Adrenal gland (tissue), 12 donors: ENCODE measurements around the gene CALU. TPM values are rescaled to one million over a fixed set of nuclear protein-coding genes. Genes with fewer than 3 reads are reported as not detected.

Source experiments
- DNase-seq, 7 donors: peaks; one replicate each; pipeline ENCODE4 v3.0.0-alpha.2; 2019 to 2020
- H3K27ac ChIP-seq, 5 donors: fragments of 200-600 bp; sonication (generic) in 4 of 5; 1 replicate in 3 of 5; 2 replicates in 2 of 5; pipeline versions ENCODE4 v1.5.1 to v1.8.0; 2016 to 2020; ENCODE audit warnings: mild to moderate bottlenecking in 1 of 5
- H3K27me3 ChIP-seq: fragments of 200-600 bp; 2 replicates; pipeline ENCODE4 v1.8.0; 2021
- H3K36me3 ChIP-seq, 2 donors: fragments of 200-600 bp; replicated peaks in 1 of 2; 1 replicate in 1 of 2; 2 replicates in 1 of 2; pipeline versions ENCODE4 v1.5.1 to v1.8.0; 2018 to 2022
- H3K4me1 ChIP-seq, 2 donors: fragments of 200-600 bp; replicated peaks in 1 of 2; 1 replicate in 1 of 2; 2 replicates in 1 of 2; pipeline versions ENCODE4 v1.5.1 to v1.8.0; 2018 to 2021
- H3K4me3 ChIP-seq, 4 donors: fragments of 200-600 bp; sonication (generic) in 3 of 4; one replicate each; pipeline ENCODE4 v1.5.1; 2016 to 2018
- H3K9me3 ChIP-seq, 3 donors: fragments of 200-600 bp; sonication (generic) in 1 of 3; replicated peaks in 1 of 3; 1 replicate in 2 of 3; 2 replicates in 1 of 3; pipeline versions ENCODE4 v1.5.1 to v1.8.0; 2016 to 2021
- POLR2A ChIP-seq, 2 donors: fragments of 450-650 bp; IDR thresholded peaks; one replicate each; pipeline ENCODE4 v1.6.1; 2017; ENCODE audit warnings: antibody characterized with exemption in 2 of 2, mild to moderate bottlenecking in 2 of 2, moderate library complexity in 1 of 2
- WGBS, 4 donors: extraction: QIAGEN DNeasy Blood & Tissue Kit in 2 of 4; methylation state at CpG; one replicate each; pipeline versions ENCODE4 v1.1.5 to v1.1.7; 2013 to 2017; 5-methylcytosine and 5-hydroxymethylcytosine counted together
- intact Hi-C, 2 donors: fragments of 100-400 bp; cut with DNase I; formaldehyde crosslinking; loops; one replicate each; pipeline versions ENCODE4 v1.14.1 to v1.15.0; 2022 to 2023
- polyA plus RNA-seq, 3 donors: library from polyadenylated mRNA; stranded (reverse); fragments of 200-250 nt in 2 of 3; fragments of 350-450 nt in 1 of 3; fragmentation: Illumina TruSeq in 1 of 3; extraction: RNeasy Lipid Tissue Mini Kit (QIAGEN cat#74804) in 1 of 3; gene quantifications; one replicate each; pipeline ENCODE4 v1.2.3, GENCODE V29; 2013 to 2014
- total RNA-seq, 9 donors: library from RNA; depleted of rRNA in 4 of 9; stranded (reverse); fragments of >200 nt in 4 of 9; fragments of 120-200 nt in 1 of 9; fragmentation: NEBNext Ultra II Directional in 1 of 9; extraction: Animal tissue kit (Norgen Biotek cat#: 25700) in 1 of 9; gene quantifications; one replicate each; pipeline versions ENCODE4 v1.1.0 to v1.2.4, GENCODE V29; 2013 to 2023
- TF ChIP-seq, protein P1 (sequence below), 6 experiments: fragments of 450-650 bp in 4 of 6; fragments of 200-600 bp in 2 of 6; sonication (generic) in 1 of 6; IDR thresholded peaks; 1 replicate in 5 of 6; 2 replicates in 1 of 6; pipeline versions ENCODE4 v1.5.1 to v1.8.0; 2016 to 2021; ENCODE audit warnings: antibody characterized with exemption in 6 of 6, mild to moderate bottlenecking in 2 of 6, moderate library complexity in 1 of 6
- donor health status: healthy with polysubstance abuse.
- donor health status: Bipolar disorder and iron deficiency.
- donor health status: DM: yes; HTN: yes; CAD: no.
- donor health status: DM: no; HTN: no; CAD: no.
- donor health status: DM: no; HTN: no; CAD: no.
- donor health status: DM: yes; HTN: yes; CAD: no.

The CALU gene
- total and polyA plus RNA-seq, 12 donors, result 16.0 to 199 (median 86.9) TPM

DNA sequence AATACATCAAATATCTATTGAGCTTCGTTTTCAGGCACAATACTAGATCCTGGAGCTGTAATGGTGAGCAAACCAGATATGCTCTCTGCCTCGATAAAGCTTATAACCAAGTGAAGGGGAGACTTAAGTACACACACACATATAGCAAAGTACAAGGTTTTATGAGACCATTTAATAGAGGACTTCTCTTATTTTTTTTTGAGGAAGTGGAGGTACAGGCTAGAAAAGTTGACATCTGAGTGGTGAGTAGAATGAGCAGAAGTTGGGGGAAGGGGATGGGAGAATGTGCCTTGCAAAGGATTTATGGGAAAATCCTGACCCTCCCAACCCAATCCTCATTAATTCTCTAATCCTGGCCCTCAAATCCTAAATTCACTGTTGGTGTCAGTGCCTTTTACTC is 60.3 kb downstream of the CALU start:
- 71 to 91% (median 79%) methylated on average over 2 of the region's 2 CpGs for WGBS, 4 donors
- Histone ChIP-seq H3K27ac (no peak overlapping the region), H3K4me3 (no peak overlapping the region), H3K27me3 (no peaks in the 10 kb centered on the region), H3K4me1 (no peaks in the 10 kb centered on the region), H3K36me3 (no peaks in the 10 kb centered on the region), H3K9me3 (no peaks in the 10 kb centered on the region)
- TF ChIP-seq, protein P1, sequence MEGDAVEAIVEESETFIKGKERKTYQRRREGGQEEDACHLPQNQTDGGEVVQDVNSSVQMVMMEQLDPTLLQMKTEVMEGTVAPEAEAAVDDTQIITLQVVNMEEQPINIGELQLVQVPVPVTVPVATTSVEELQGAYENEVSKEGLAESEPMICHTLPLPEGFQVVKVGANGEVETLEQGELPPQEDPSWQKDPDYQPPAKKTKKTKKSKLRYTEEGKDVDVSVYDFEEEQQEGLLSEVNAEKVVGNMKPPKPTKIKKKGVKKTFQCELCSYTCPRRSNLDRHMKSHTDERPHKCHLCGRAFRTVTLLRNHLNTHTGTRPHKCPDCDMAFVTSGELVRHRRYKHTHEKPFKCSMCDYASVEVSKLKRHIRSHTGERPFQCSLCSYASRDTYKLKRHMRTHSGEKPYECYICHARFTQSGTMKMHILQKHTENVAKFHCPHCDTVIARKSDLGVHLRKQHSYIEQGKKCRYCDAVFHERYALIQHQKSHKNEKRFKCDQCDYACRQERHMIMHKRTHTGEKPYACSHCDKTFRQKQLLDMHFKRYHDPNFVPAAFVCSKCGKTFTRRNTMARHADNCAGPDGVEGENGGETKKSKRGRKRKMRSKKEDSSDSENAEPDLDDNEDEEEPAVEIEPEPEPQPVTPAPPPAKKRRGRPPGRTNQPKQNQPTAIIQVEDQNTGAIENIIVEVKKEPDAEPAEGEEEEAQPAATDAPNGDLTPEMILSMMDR (IDR thresholded peaks at IDR 0.05), result no peak
- no peak for TF ChIP-seq POLR2A (IDR thresholded peaks at IDR 0.05)
- intact Hi-C loops, result no loop called here
- DNase-seq, result no peak

DNA sequence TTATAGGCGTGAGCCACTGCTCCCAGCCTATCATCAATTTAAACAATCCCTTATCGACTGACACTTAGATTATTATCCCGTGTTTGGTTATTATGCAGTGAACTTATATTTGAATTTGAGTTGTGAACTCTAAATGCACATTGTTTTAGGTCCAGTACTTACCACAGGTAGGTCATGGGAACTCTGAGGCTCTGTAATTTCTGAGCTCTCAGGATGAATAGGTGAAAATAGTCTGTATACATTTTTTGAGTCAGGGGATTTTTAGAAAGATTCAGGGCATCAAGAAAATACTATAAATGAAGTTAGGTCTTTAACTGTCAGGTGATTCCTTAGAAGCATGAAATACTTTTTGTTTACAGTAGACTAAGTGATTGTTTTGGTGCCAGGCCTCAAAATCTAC is 61.4 kb downstream of the CALU start:
- Histone ChIP-seq H3K4me3 (no peak overlapping the region), H3K27ac (no peak overlapping the region), H3K27me3 (no peaks in the 10 kb centered on the region), H3K4me1 (no peaks in the 10 kb centered on the region), H3K36me3 (no peaks in the 10 kb centered on the region), H3K9me3 (no peaks in the 10 kb centered on the region)
- no peak for DNase-seq
- intact Hi-C loops, result no loop called here
- WGBS, 4 donors, result 90 to 98% (median 91%) methylated on average over 3 of the region's 3 CpGs
- TF ChIP-seq, protein P1 (IDR thresholded peaks at IDR 0.05), result no peak
- no peak for TF ChIP-seq POLR2A (IDR thresholded peaks at IDR 0.05)

DNA sequence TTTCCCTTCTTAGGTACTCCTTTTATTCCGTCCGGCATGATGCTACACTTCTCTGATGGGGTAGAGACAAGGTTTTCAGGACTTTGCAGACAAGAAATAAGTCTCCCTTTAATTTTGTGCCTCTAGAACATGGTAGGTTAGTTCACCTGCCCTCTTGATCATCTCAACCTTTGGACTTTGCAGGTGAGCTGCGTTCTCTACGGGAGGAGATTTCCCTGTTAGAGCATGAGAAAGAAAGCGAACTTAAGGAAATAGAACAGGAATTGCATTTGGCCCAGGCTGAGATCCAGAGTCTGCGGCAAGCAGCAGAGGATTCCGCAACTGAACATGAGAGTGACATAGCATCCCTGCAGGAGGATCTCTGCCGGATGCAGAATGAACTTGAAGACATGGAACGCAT is 61.8 kb downstream of the CALU start:
- DNase-seq, result no peak
- intact Hi-C loops, result no loop called here
- H3K27ac ChIP-seq, result no peak overlapping the region
- no peaks in the 10 kb centered on the region for H3K9me3 ChIP-seq
- H3K36me3 ChIP-seq, result no peaks in the 10 kb centered on the region
- WGBS, 4 donors, result 93 to 97% (median 96%) methylated on average over 9 of the region's 9 CpGs
- no peak for TF ChIP-seq POLR2A (IDR thresholded peaks at IDR 0.05)
- TF ChIP-seq, protein P1 (IDR thresholded peaks at IDR 0.05), result no peak
- H3K27me3 ChIP-seq, result no peaks in the 10 kb centered on the region
- no peak overlapping the region for H3K4me3 ChIP-seq
- H3K4me1 ChIP-seq, result no peaks in the 10 kb centered on the region

DNA sequence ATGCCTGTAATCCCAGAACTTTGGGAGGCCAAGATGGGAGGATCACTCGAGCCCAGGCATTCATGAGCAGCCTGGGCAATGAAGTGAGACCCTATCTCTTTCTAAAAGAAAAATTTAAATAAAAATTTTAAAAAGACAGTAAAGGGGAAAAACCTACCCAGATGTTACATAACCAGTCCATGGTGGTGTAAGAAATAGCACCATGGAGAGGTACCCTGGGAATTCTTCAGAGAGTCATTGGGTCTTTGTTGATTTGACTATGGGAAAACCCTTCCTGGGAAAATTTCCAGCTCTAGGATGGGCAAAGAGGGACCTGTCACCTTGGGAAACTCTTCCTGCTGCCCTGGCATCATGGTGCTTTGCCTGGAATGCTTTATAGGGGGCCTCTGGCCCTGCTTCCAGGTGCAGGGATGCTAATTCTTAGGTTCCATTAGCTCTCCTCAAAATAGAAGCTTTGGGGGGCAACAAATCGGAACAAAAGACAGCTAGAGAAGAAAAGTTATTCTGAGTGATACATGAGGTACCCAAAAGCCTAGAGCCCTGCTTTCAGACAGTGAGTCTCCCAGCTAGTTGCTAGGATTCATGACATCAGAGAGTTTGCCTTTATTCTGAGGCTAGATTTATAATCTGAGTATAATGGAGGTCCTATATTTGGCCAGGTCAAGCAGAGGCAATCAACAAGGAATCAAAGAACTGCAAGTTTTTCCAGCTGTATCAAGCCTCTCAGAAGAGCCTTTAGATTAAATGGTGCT is 62.7 kb downstream of the CALU start:
- Histone ChIP-seq H3K4me1 (no peaks in the 10 kb centered on the region), H3K9me3 (no peaks in the 10 kb centered on the region), H3K27me3 (no peaks in the 10 kb centered on the region), H3K36me3 (no peaks in the 10 kb centered on the region), H3K27ac (no peak overlapping the region), H3K4me3 (no peak overlapping the region)
- WGBS, 4 donors, result 84 to 96% (median 92%) methylated on average over 2 of the region's 2 CpGs
- DNase-seq, result no peak
- TF ChIP-seq, protein P1 (IDR thresholded peaks at IDR 0.05), result no peak
- TF ChIP-seq POLR2A (IDR thresholded peaks at IDR 0.05), result no peak
- intact Hi-C loops, result no loop called here
